IMR-90 (cell line): ENCODE measurements around the gene MLST8.

Experiments used
- BHLHE40 ChIP-seq: fragments of 150-350 bp; IDR thresholded peaks from 2 replicates; pipeline ENCODE4 v1.6.1; 2016; ENCODE audit warnings: mild to moderate bottlenecking, low read depth, low read length
- MAZ ChIP-seq: IDR thresholded peaks from 2 replicates; pipeline ENCODE4 v1.6.1; 2012; ENCODE audit warnings: low read depth, mild to moderate bottlenecking, low read length, improper control_type of control experiment, moderate library complexity, borderline replicate concordance
- MXI1 ChIP-seq: IDR thresholded peaks from 2 replicates; pipeline ENCODE4 v1.6.1; 2012; ENCODE audit warnings: low read depth, mild to moderate bottlenecking, low read length, moderate library complexity, borderline replicate concordance
- POLR2A ChIP-seq: IDR thresholded peaks from 2 replicates; pipeline ENCODE4 v1.6.1; 2012; ENCODE audit warnings: mild to moderate bottlenecking, low read depth, low read length
- RAD21 ChIP-seq: IDR thresholded peaks from 2 replicates; pipeline ENCODE4 v1.6.1; 2012; ENCODE audit warnings: low read length, improper control_type of control experiment
- TF ChIP-seq, protein P1 (sequence below): conservative IDR thresholded peaks from 2 replicates; pipeline ENCODE4 v1.5.1; 2012; ENCODE audit warnings: mild to moderate bottlenecking, low read depth, low read length, improper control_type of control experiment

DNA sequence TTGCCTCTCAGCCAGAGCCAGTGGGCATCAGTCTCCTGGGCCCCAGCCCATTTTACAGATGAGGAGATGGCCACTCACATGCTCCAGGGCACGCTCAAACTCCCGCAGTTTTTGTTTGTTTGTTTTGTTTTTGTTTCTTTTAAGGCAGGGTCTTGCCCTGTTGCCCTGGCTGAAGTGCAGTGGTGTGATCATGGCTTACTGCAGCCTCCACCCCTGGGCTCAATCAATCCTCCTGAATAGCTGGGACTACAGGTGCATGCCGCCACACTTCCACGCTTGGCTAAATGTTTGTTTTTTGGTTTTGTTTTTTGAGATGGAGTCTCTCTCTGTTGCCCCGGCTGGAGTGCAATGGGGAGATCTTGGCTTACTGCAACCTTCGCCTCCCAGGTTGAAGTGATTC lies 21.7 kb downstream of the MLST8 start:
- TF ChIP-seq BHLHE40 (no peak), MXI1 (no peak), POLR2A (no peak), MAZ (no peak), RAD21 (no peak)
- TF ChIP-seq, protein P1, sequence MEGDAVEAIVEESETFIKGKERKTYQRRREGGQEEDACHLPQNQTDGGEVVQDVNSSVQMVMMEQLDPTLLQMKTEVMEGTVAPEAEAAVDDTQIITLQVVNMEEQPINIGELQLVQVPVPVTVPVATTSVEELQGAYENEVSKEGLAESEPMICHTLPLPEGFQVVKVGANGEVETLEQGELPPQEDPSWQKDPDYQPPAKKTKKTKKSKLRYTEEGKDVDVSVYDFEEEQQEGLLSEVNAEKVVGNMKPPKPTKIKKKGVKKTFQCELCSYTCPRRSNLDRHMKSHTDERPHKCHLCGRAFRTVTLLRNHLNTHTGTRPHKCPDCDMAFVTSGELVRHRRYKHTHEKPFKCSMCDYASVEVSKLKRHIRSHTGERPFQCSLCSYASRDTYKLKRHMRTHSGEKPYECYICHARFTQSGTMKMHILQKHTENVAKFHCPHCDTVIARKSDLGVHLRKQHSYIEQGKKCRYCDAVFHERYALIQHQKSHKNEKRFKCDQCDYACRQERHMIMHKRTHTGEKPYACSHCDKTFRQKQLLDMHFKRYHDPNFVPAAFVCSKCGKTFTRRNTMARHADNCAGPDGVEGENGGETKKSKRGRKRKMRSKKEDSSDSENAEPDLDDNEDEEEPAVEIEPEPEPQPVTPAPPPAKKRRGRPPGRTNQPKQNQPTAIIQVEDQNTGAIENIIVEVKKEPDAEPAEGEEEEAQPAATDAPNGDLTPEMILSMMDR, result no peak
